Suprapubic skin (tissue), 4 donors: ENCODE results near the gene PMFBP1. TPM values are rescaled to one million over a fixed set of nuclear protein-coding genes. Genes with fewer than 3 reads are reported as not detected.

ENCODE experiments used
- DNase-seq, 2 donors: peaks; one replicate each; pipeline ENCODE4 v3.0.0-alpha.2; 2019; ENCODE audit warnings: low spot score in 2 of 2
- H3K27ac ChIP-seq: fragments of 200-600 bp; sonication (generic); one replicate; pipeline ENCODE4 v1.5.1; 2019
- H3K27me3 ChIP-seq: fragments of 200-600 bp; sonication (generic); one replicate; pipeline ENCODE4 v1.5.1; 2019
- H3K36me3 ChIP-seq: fragments of 200-600 bp; sonication (generic); one replicate; pipeline ENCODE4 v1.5.1; 2019
- H3K4me1 ChIP-seq: fragments of 200-600 bp; sonication (generic); one replicate; pipeline ENCODE4 v1.5.1; 2019
- H3K4me3 ChIP-seq: fragments of 200-600 bp; sonication (generic); one replicate; pipeline ENCODE4 v1.5.1; 2019; ENCODE audit warnings: mild to moderate bottlenecking
- H3K9me3 ChIP-seq: fragments of 200-600 bp; sonication (generic); one replicate; pipeline ENCODE4 v1.5.1; 2019
- EP300 ChIP-seq: sonication (generic); formaldehyde crosslinking; IDR thresholded peaks from one replicate; pipeline ENCODE4 v1.6.1; 2017; ENCODE audit warnings: antibody characterized with exemption
- POLR2A ChIP-seq, 2 donors: fragments of 450-650 bp; IDR thresholded peaks; one replicate each; pipeline ENCODE4 v1.6.1; 2017; ENCODE audit warnings: antibody characterized with exemption in 2 of 2, mild to moderate bottlenecking in 2 of 2, moderate library complexity in 2 of 2
- POLR2AphosphoS5 ChIP-seq, 3 donors: sonication (generic); formaldehyde crosslinking; IDR thresholded peaks; one replicate each; pipeline ENCODE4 v1.6.1; 2017; ENCODE audit warnings: antibody characterized with exemption in 3 of 3
- WGBS: methylation state at CpG from one replicate; pipeline ENCODE4 v1.1.5; 2018; 5-methylcytosine and 5-hydroxymethylcytosine counted together
- total RNA-seq, 4 donors: library from RNA; depleted of rRNA; stranded (reverse); fragments of >200 nt; gene quantifications; one replicate each; pipeline ENCODE4 v1.1.0, GENCODE V29; 2016
- TF ChIP-seq, protein P1 (sequence below), 2 donors: fragments of 200-600 bp in 1 of 2; fragments of 450-650 bp in 1 of 2; sonication (generic) in 1 of 2; IDR thresholded peaks; one replicate each; pipeline ENCODE4 v1.5.1; 2016 to 2019; ENCODE audit warnings: antibody characterized with exemption in 2 of 2, mild to moderate bottlenecking in 1 of 2, moderate library complexity in 1 of 2

The PMFBP1 gene
- total RNA-seq, 4 donors from 2014 or later = 0.76 to 9.3 (median 2.0) TPM

DNA sequence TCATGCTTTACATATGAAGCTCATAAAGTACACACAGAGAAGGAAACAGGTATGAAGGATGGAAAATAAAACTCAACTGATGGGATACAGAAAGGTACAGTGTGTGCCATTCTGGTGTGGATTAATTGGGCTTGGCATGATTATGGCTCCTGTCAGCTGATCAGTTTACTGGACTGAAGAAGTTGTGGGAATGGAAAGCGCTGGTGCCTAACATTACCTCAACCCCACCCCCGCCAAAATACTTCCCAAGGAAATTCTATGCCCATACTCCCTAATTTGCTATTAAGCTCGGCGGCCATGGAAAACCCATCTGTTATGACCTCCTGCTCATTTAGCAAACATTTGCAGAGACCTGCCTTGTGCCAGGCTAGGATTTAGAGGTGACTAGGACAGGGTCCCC is 16.6 kb upstream of the PMFBP1 start:
- no peaks in the 10 kb centered on the region for H3K4me1 ChIP-seq
- H3K36me3 ChIP-seq = no peaks in the 10 kb centered on the region
- H3K27me3 ChIP-seq = no peaks in the 10 kb centered on the region
- no peak for TF ChIP-seq POLR2A (IDR thresholded peaks at IDR 0.05)
- TF ChIP-seq, protein P1, sequence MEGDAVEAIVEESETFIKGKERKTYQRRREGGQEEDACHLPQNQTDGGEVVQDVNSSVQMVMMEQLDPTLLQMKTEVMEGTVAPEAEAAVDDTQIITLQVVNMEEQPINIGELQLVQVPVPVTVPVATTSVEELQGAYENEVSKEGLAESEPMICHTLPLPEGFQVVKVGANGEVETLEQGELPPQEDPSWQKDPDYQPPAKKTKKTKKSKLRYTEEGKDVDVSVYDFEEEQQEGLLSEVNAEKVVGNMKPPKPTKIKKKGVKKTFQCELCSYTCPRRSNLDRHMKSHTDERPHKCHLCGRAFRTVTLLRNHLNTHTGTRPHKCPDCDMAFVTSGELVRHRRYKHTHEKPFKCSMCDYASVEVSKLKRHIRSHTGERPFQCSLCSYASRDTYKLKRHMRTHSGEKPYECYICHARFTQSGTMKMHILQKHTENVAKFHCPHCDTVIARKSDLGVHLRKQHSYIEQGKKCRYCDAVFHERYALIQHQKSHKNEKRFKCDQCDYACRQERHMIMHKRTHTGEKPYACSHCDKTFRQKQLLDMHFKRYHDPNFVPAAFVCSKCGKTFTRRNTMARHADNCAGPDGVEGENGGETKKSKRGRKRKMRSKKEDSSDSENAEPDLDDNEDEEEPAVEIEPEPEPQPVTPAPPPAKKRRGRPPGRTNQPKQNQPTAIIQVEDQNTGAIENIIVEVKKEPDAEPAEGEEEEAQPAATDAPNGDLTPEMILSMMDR (IDR thresholded peaks at IDR 0.05) = no peak
- no peak for TF ChIP-seq POLR2AphosphoS5 (IDR thresholded peaks at IDR 0.05)
- TF ChIP-seq EP300 = no peak
- no peak overlapping the region for H3K27ac ChIP-seq
- DNase-seq = no peak
- WGBS = 90% methylated on average over 4 of the region's 4 CpGs
- no peaks in the 10 kb centered on the region for H3K9me3 ChIP-seq
- H3K4me3 ChIP-seq = no peak overlapping the region

DNA sequence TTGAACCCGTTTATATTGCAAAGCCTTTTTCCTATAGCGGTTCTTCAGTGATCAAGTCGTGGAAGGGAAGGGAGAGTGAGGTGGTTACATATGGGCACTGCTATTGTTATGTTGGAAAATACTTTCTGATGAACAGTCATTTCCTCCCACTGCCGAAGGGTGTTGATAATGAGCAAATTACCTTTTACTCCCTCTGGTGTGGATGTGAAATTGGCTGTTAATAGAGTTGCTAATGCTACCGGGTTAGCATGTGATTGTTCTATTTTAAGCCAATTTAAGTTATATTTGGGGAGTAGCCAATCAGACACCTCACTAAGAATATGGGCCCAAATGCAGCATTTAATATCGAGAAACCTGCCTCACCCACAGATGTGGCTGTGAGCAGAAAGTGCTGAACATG is 15.6 kb upstream of the PMFBP1 start:
- Histone ChIP-seq H3K36me3 (no peaks in the 10 kb centered on the region), H3K27me3 (no peaks in the 10 kb centered on the region), H3K9me3 (no peaks in the 10 kb centered on the region), H3K4me1 (no peaks in the 10 kb centered on the region), H3K4me3 (no peak overlapping the region), H3K27ac (no peak overlapping the region)
- WGBS = 68% methylated on average over 6 of the region's 6 CpGs
- TF ChIP-seq POLR2A (IDR thresholded peaks at IDR 0.05) = no peak
- TF ChIP-seq, protein P1 (IDR thresholded peaks at IDR 0.05) = no peak
- TF ChIP-seq EP300 = no peak
- no peak for TF ChIP-seq POLR2AphosphoS5 (IDR thresholded peaks at IDR 0.05)
- DNase-seq = no peak

DNA sequence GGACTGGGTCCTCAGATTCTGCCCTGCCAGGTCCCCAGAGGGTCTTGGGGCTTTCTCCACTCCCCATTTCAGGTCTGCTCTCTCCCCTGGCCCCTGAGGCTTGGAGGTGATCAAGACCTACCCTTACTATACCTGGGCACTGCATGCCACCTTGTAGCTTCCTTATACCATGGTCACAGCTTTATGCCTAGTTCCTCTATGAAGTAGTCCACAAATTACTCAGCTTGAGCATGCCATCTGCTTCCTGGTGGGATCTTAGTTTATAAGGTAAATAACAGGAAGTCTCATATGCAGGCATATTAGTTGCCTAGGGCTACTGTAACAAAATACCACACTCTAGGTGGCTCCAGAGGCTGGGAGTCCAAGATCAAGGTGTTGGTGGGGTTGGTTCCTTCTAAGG is 11.0 kb upstream of the PMFBP1 start:
- no peak for DNase-seq
- TF ChIP-seq EP300 (no peak), POLR2A (IDR thresholded peaks at IDR 0.05) (no peak), POLR2AphosphoS5 (IDR thresholded peaks at IDR 0.05) (no peak)
- TF ChIP-seq, protein P1 (IDR thresholded peaks at IDR 0.05) = no peak
- no peaks in the 10 kb centered on the region for H3K27me3 ChIP-seq
- H3K27ac ChIP-seq = no peak overlapping the region
- no peaks in the 10 kb centered on the region for H3K9me3 ChIP-seq
- no peaks in the 10 kb centered on the region for H3K36me3 ChIP-seq
- H3K4me3 ChIP-seq = no peak overlapping the region
- H3K4me1 ChIP-seq = no peaks in the 10 kb centered on the region

DNA sequence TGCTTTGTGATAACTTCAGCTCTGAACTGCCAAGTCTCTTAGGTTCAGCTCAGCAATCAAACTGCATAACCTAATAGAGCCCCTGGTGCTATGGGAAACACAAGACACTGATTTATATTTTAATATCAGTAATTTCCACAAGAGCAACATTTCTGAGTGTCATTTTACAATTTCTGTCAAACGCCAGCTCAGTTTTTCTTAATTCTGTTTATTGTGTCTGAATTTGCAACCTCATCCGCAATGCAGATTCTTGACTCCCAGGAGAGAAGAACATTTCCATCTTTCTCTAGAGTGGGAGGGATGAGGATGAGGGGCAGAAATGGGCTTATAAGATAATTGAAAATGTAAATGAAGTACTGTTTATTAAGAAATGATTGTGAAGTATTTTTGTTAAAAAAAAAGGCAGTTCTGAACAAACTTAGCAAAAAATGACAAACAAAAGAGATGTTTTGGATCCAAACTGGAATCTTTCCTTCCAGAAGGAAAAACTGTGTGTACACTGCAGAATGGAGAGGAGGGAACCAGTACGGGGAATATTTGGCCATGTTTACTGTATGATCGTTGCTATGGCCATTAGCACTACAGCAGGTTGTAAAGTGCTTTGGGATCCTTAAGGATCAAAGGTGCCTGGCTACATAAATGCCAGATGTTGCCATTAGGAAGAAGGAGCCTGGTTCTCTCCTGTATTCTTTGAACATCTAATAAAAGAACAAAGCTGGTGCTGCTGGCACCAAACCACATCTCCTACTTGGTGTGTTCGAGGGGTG is 7.4 kb upstream of the PMFBP1 start:
- Histone ChIP-seq H3K4me3 (no peak overlapping the region), H3K27ac (no peak overlapping the region), H3K4me1 (no peaks in the 10 kb centered on the region), H3K36me3 (no peaks in the 10 kb centered on the region), H3K9me3 (no peaks in the 10 kb centered on the region), H3K27me3 (no peaks in the 10 kb centered on the region)
- TF ChIP-seq POLR2AphosphoS5 (IDR thresholded peaks at IDR 0.05) = no peak
- TF ChIP-seq, protein P1 (IDR thresholded peaks at IDR 0.05) = no peak
- TF ChIP-seq EP300 = no peak
- no peak for TF ChIP-seq POLR2A (IDR thresholded peaks at IDR 0.05)
- 33% methylated on average over 5 of the region's 5 CpGs for WGBS
- no peak for DNase-seq

DNA sequence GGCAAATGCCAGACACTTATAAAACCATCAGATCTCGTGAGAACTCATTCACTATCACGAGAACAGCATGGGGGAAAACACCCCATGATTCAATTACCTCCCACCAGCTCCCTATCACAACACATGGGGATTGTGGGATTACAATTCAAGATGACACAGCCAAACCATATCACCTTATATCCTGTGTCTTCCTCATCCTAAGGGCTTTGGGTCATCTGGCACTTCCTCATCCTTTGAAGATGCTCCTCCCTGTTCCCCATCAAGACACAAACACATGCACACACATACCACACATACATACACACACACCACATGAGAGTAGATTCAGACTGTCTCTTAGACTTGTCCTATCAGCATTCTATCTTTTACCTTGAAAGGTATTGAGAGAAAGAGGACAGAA is 2.8 kb upstream of the PMFBP1 start:
- Histone ChIP-seq H3K27me3 (no peaks in the 10 kb centered on the region), H3K27ac (no peak overlapping the region), H3K36me3 (no peaks in the 10 kb centered on the region), H3K4me1 (no peaks in the 10 kb centered on the region), H3K9me3 (no peaks in the 10 kb centered on the region), H3K4me3 (no peak overlapping the region)
- DNase-seq = no peak
- 70% methylated on average over 2 of the region's 2 CpGs for WGBS
- no peak for TF ChIP-seq POLR2AphosphoS5 (IDR thresholded peaks at IDR 0.05)
- no peak for TF ChIP-seq EP300
- TF ChIP-seq POLR2A (IDR thresholded peaks at IDR 0.05) = no peak
- TF ChIP-seq, protein P1 (IDR thresholded peaks at IDR 0.05) = no peak
